Left lobe of liver (tissue), 2 donors: ENCODE measurements around the gene SLC30A7. TPM values are rescaled to one million over a fixed set of nuclear protein-coding genes. Genes with fewer than 3 reads are reported as not detected.
"Not testable (repeated sequence)": the region's sequence is repeated elsewhere in the genome, so short reads cannot be mapped to it uniquely, and the experiment has no call there.

Experiments
- ATAC-seq: fragments of 200-7000 bp; cut with Tn5 transposase; one replicate; pipeline ENCODE4 v1.9.1; 2020; ENCODE audit warnings: mild to moderate bottlenecking, moderate library complexity
- DNase-seq: peaks from one replicate; pipeline ENCODE4 v3.0.0-alpha.2; 2020; ENCODE audit warnings: low spot score
- total RNA-seq: library from RNA; stranded (reverse); gene quantifications from one replicate; pipeline ENCODE4 v1.2.1, GENCODE V29; 2021
- donor health status: DM: no; HTN: no; CAD: no; lungs with moderate emphysema.
- donor health status: DM: no; HTN: yes; CAD: no.

SLC30A7 gene
- 20.1 TPM for total RNA-seq

- DNase-seq (peak; percentile 98), ATAC-seq (peak; percentile 88)
Measured at GRCh38 chr1:100895540-100896480, at the start of gene SLC30A7. SLC30A7 (plus strand) TSS chr1:100896090; CDS start chr1:100896263, 173 bp downstream.

- ATAC-seq, result no peak
- no peak for DNase-seq
Measured at GRCh38 chr1:100847361-100848082, 48.4 kb upstream of the SLC30A7 start.

DNA sequence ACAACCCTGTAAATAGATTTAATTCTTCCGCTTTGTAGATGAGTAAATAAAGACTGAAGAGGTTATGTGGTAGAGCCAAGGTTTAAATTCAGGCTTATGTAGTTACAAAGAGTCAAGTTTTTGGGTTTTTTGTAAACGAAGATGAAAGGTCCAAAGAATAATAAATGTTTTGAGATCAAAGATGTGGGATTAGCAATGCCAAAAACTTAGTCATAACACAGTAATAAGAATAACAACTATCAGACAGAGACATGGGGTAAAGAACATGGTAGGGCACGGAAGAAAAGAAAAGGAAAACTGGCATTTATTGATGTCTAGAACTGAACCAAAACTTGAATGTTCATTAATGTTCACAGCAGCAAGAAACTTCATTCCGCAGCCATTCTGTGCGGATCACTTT, 44.2 kb upstream of the SLC30A7 start:
- no peak for ATAC-seq
- DNase-seq, result no peak

GRCh38 chr1:100852976-100853375, 42.9 kb upstream of the SLC30A7 start:
- no peak for ATAC-seq
- DNase-seq, result no peak

DNA sequence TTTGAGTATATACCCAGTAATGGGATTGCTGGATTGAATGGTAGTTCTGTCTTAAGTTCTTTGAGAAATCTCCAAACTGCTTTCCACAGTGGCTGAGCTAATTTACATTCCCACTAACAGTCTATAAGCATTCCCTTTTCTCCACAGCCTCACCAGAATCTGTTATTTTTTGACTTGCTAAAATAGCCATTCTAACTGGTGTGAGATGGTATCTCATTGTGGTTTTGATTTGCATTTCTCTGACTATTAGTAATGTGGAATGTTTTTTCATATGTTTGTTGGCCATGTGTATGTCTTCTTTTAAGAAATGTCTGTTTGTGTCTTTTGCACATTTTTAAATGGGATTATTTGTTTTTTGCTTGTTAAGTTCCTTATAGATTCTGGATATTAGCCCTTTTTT, 40.8 kb upstream of the SLC30A7 start:
- ATAC-seq, DNase-seq: not testable (repeated sequence)

GRCh38 chr1:100860397-100860991, 35.4 kb upstream of the SLC30A7 start:
- DNase-seq, result no peak
- no peak for ATAC-seq

- no peak for DNase-seq
- no peak for ATAC-seq
Measured at GRCh38 chr1:100861379-100861778, 34.5 kb upstream of the SLC30A7 start.

DNA sequence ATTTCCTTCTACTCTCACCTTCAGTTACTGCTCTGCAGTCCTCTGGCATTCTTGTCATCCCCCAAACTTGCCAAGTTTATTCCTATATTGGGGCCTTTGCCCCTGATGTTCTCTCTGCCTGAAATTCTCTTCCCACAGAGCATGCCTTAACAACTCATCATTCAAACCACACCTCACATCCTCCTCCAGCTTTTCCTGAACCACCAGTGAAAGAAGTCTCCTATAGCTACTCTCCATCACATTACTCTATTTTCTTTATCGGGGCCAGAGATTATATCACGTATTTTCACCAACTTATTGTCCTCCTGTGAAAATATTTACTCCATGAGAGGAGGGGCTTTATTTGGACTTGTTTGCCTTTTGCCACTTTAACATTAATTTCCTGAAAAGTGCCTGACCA, 33.3 kb upstream of the SLC30A7 start:
- ATAC-seq, result no peak
- DNase-seq, result no peak

- ATAC-seq (peak; percentile 81), DNase-seq (no peak)
Measured at GRCh38 chr1:100866041-100866900, 29.6 kb upstream of the SLC30A7 start.

DNA sequence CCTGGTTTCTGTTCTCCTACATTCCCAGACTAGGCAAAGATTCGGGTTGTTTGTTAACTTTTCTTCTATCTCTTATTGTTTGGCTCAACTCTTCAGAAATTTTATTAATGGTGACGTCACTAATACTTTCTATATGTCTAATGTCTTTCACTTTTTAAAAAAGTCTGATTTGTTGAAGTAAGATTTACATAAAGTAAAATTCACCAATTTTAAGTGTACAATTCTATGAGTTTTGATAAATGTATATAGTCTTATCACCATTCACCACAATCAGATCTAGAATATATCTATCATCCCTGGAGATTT, 29.0 kb upstream of the SLC30A7 start:
- DNase-seq (no peak), ATAC-seq (no peak)

- DNase-seq (no peak), ATAC-seq (peak; percentile 77)
Measured at GRCh38 chr1:100868364-100868995, 27.4 kb upstream of the SLC30A7 start.

GRCh38 chr1:100869996-100870395, 25.9 kb upstream of the SLC30A7 start:
- DNase-seq, result no peak
- no peak for ATAC-seq

- no peak for ATAC-seq
- no peak for DNase-seq
Measured at GRCh38 chr1:100874433-100874832, 21.5 kb upstream of the SLC30A7 start.

DNA sequence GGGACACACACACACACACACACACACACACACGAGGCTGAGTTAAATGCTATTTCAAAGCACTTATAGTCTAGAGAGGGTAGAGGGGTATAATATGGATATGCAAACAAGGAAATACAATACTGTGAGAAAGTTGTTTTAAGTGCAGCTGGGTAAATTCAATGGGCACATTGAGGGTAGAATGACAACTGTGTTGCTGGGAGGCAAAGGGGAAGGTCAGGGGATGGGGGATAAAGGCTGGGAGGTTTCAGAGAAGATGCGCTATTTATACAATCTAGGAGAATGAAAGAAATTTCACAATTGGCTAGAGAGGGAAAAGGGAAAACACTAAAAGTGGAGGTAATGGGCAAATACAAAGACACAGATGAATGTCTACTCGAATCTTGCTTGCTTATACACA, 20.7 kb upstream of the SLC30A7 start:
- DNase-seq (no peak), ATAC-seq (no peak)

DNA sequence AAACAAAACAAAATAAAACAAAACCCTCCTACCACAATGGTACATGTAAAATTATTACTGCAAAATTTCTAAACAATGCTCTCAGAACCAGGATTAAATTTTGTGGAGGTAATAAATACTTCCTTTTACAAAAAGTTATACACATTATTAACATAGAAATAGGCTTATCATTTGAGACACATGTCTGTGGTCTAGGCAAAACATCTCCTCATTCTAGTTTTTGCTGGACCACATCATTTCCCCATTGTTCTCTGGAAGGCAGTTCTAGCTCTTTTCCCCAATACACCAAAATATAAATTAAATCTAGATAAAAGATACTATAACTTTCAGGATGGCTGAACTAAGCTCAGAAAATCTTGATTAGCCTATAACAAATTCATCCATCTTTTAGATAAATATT, 19.6 kb upstream of the SLC30A7 start:
- no peak for ATAC-seq
- DNase-seq, result no peak

DNA sequence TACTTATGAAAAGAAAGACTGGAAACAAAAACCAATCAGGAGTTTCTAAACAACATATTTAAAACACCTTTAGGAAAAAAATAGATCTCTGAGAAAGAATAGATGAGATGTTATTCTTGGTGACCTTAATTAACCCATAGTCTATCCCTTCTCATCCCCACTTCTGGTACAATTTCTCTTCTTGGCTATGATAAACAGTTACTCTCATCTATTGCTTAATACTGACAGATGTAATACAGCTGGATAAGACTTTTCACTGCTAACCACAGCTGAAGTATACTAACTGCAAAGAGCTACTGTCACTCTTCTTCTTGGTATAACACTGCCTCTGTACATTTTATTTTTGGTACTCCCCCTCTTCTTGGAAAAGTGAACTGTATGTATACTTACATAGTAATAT, 16.5 kb upstream of the SLC30A7 start:
- ATAC-seq (no peak), DNase-seq (no peak)

DNA sequence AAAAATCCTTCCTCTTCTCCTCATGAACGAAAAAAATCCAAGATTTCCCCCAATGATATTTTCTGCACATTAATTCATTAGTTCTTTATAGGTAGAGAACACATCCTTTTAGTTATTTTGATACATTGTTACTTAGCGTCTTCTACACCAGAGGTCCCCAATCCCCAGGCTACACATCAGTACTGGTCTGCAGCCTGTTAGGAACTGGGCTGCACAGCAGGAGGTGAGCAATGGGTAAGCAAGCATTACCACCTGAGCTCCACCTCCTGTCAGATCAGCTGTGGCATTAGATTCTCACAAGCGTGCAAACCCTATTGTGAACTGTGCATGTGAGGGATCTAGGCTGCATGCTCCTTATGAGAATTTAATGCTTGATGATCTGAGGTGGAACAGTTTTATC, 14.2 kb upstream of the SLC30A7 start:
- DNase-seq (no peak), ATAC-seq (no peak)

GRCh38 chr1:100882698-100883097, 13.2 kb upstream of the SLC30A7 start:
- no peak for DNase-seq
- peak; percentile 43 for ATAC-seq

GRCh38 chr1:100883963-100884362, 11.9 kb upstream of the SLC30A7 start:
- DNase-seq (no peak), ATAC-seq (no peak)

DNA sequence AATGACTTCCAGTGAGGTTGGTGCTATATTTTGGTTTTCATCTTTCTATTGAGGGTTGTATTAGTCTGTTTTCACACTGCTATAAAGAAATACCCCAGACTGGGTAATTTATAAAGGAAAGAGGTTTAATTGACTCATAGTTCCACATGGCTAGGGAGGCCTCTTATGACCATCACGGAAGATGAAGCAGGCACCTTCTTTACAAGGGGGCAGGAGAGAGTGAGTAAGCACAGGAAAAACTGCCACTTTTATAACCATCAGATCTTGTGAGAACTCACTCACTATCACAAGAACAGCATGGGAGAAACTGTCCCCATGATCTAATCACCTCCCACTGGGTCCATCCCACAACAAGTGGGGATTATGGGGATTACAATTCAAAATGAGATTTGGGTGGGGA, 6.9 kb upstream of the SLC30A7 start:
- DNase-seq, ATAC-seq: not testable (repeated sequence)
